Breast epithelium (tissue), 4 donors: ENCODE results near the gene RBM17. TPM values are rescaled to one million over a fixed set of nuclear protein-coding genes. Genes with fewer than 3 reads are reported as not detected.
"Not testable (repeated sequence)": the region's sequence is repeated elsewhere in the genome, so short reads cannot be mapped to it uniquely, and the experiment has no call there.

Experiments used
- DNase-seq, 2 donors: peaks; one replicate each; pipeline ENCODE4 v3.0.0-alpha.2; 2019; ENCODE audit warnings: low spot score in 2 of 2
- H3K27ac ChIP-seq, 2 donors: fragments of 200-600 bp; sonication (generic) in 1 of 2; one replicate each; pipeline ENCODE4 v1.5.1; 2016 to 2019; ENCODE audit warnings: mild to moderate bottlenecking in 1 of 2
- H3K27me3 ChIP-seq, 2 donors: fragments of 200-600 bp; sonication (generic) in 1 of 2; one replicate each; pipeline versions ENCODE4 v1.5.1 to v1.6.0; 2017 to 2019; ENCODE audit warnings: control low read depth in 1 of 2, mild to moderate bottlenecking in 1 of 2
- H3K36me3 ChIP-seq: fragments of 200-600 bp; one replicate; pipeline ENCODE4 v1.5.1; 2019
- H3K4me1 ChIP-seq, 2 donors: fragments of 200-600 bp; sonication (generic); one replicate each; pipeline ENCODE4 v1.5.1; 2016 to 2019; ENCODE audit warnings: control low read depth in 1 of 2
- H3K4me3 ChIP-seq, 3 donors: fragments of 200-600 bp; sonication (generic); 1 replicate in 2 of 3; 2 replicates in 1 of 3; pipeline ENCODE4 v1.5.1; 2016 to 2019; ENCODE audit warnings: mild to moderate bottlenecking in 3 of 3, moderate library complexity in 2 of 3
- H3K9me3 ChIP-seq, 2 donors: fragments of 200-600 bp; sonication (generic) in 1 of 2; one replicate each; pipeline ENCODE4 v1.5.1; 2016 to 2019; ENCODE audit warnings: control low read depth in 1 of 2
- CTCF ChIP-seq, 3 donors: fragments of 450-650 bp; IDR thresholded peaks; one replicate each; pipeline ENCODE4 v1.5.1; 2016 to 2017; ENCODE audit warnings: antibody characterized with exemption in 3 of 3, mild to moderate bottlenecking in 3 of 3, moderate library complexity in 3 of 3
- POLR2A ChIP-seq: fragments of 450-650 bp; IDR thresholded peaks from one replicate; pipeline ENCODE4 v1.6.1; 2016; ENCODE audit warnings: antibody characterized with exemption, mild to moderate bottlenecking, moderate library complexity
- POLR2AphosphoS5 ChIP-seq, 3 donors: sonication (generic); formaldehyde crosslinking; IDR thresholded peaks; one replicate each; pipeline ENCODE4 v1.6.1; 2017; ENCODE audit warnings: antibody characterized with exemption in 3 of 3
- intact Hi-C: fragments of 100-400 bp; cut with DNase I; formaldehyde crosslinking; loops from one replicate; pipeline ENCODE4 v1.15.1; 2023; ENCODE audit warnings: low total_unique reads
- total RNA-seq, 3 donors: library from RNA; depleted of rRNA; stranded (reverse); fragments of >200 nt; gene quantifications; one replicate each; pipeline ENCODE4 v1.1.0, GENCODE V29; 2016

Gene RBM17
- total RNA-seq, 3 donors from 2014 or later = 62.4 to 72.4 (median 68.2) TPM

GRCh38 chr10:6124666-6125065 lies 35.8 kb downstream of the RBM17 start:
- Histone ChIP-seq H3K4me1 (peaks cover 0 to 2% of the 10 kb centered on the region in 2 donors), H3K27ac (peak overlapping the region; percentile 40 to 52), H3K27me3 (no peaks in the 10 kb centered on the region), H3K4me3 (peak overlapping the region in 1 of 3 donors; percentile 35), H3K9me3 (no peaks in the 10 kb centered on the region), H3K36me3 (no peaks in the 10 kb centered on the region)
- TF ChIP-seq POLR2AphosphoS5 (IDR thresholded peaks at IDR 0.05) (no peak), POLR2A (no peak), CTCF (IDR thresholded peaks at IDR 0.05) (no peak)
- DNase-seq = peak in 1 of 2 donors; percentile 44
- intact Hi-C loops = no loop called here

- H3K27me3 ChIP-seq, H3K4me3 ChIP-seq, intact Hi-C loops, H3K36me3 ChIP-seq, H3K4me1 ChIP-seq, H3K9me3 ChIP-seq, DNase-seq, H3K27ac ChIP-seq: not testable (repeated sequence)
These were observed 38.6 kb downstream of the RBM17 start for GRCh38 chr10:6127461-6127860.

- TF ChIP-seq POLR2AphosphoS5 (IDR thresholded peaks at IDR 0.05) (no peak), POLR2A (no peak), CTCF (IDR thresholded peaks at IDR 0.05) (no peak)
- Histone ChIP-seq H3K27ac (no peak overlapping the region), H3K36me3 (no peaks in the 10 kb centered on the region), H3K27me3 (no peaks in the 10 kb centered on the region), H3K9me3 (no peaks in the 10 kb centered on the region), H3K4me1 (no peaks in the 10 kb centered on the region), H3K4me3 (no peak overlapping the region)
- intact Hi-C loops = no loop called here
- DNase-seq = no peak
These were observed 39.3 kb downstream of the RBM17 start for GRCh38 chr10:6128087-6128486.

GRCh38 chr10:6128591-6129251 lies 39.9 kb downstream of the RBM17 start:
- peak overlapping the region in 1 of 3 donors; percentile 29 for H3K4me3 ChIP-seq
- H3K27ac ChIP-seq = no peak overlapping the region
- H3K36me3 ChIP-seq = no peaks in the 10 kb centered on the region
- no peaks in the 10 kb centered on the region for H3K4me1 ChIP-seq
- intact Hi-C loops = no loop called here
- no peak for DNase-seq
- H3K27me3 ChIP-seq = no peaks in the 10 kb centered on the region
- TF ChIP-seq POLR2A = no peak
- no peak for TF ChIP-seq CTCF (IDR thresholded peaks at IDR 0.05)
- no peak for TF ChIP-seq POLR2AphosphoS5 (IDR thresholded peaks at IDR 0.05)
- no peaks in the 10 kb centered on the region for H3K9me3 ChIP-seq

- TF ChIP-seq POLR2A (no peak), POLR2AphosphoS5 (IDR thresholded peaks at IDR 0.05) (no peak), CTCF (IDR thresholded peaks at IDR 0.05) (no peak)
- no peak overlapping the region for H3K27ac ChIP-seq
These were observed 42.1 kb downstream of the RBM17 start for GRCh38 chr10:6130848-6131470.

More at GRCh38 chr10:6130848-6131470, 42.1 kb downstream of the RBM17 start:
- no peak overlapping the region for H3K4me3 ChIP-seq
- intact Hi-C loops = no loop called here
- DNase-seq = no peak
- no peaks in the 10 kb centered on the region for H3K4me1 ChIP-seq
- H3K9me3 ChIP-seq = no peaks in the 10 kb centered on the region
- H3K36me3 ChIP-seq = no peaks in the 10 kb centered on the region
- no peaks in the 10 kb centered on the region for H3K27me3 ChIP-seq
